ENCODE results near the gene HMCN2. TPM values are rescaled to one million over a fixed set of nuclear protein-coding genes. Genes with fewer than 3 reads are reported as not detected.

Gene HMCN2
- total RNA-seq, 2 donors from 2014 or later, result 20.1 to 30.6 TPM

- intact Hi-C loops (cut with DNase I), result no loop called here
- TF ChIP-seq, protein P1, sequence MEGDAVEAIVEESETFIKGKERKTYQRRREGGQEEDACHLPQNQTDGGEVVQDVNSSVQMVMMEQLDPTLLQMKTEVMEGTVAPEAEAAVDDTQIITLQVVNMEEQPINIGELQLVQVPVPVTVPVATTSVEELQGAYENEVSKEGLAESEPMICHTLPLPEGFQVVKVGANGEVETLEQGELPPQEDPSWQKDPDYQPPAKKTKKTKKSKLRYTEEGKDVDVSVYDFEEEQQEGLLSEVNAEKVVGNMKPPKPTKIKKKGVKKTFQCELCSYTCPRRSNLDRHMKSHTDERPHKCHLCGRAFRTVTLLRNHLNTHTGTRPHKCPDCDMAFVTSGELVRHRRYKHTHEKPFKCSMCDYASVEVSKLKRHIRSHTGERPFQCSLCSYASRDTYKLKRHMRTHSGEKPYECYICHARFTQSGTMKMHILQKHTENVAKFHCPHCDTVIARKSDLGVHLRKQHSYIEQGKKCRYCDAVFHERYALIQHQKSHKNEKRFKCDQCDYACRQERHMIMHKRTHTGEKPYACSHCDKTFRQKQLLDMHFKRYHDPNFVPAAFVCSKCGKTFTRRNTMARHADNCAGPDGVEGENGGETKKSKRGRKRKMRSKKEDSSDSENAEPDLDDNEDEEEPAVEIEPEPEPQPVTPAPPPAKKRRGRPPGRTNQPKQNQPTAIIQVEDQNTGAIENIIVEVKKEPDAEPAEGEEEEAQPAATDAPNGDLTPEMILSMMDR (IDR thresholded peaks at IDR 0.05), result no peak
- DNase-seq, result no peak
These were observed 201.1 kb downstream of the HMCN2 start for GRCh38 chr9:130466537-130467217.

GRCh38 chr9:130467316-130467715 lies 201.8 kb downstream of the HMCN2 start:
- Histone ChIP-seq H3K4me1 (no peaks in the 10 kb centered on the region), H3K36me3 (peaks cover 6% of the 10 kb centered on the region), H3K4me3 (no peak overlapping the region), H3K9ac (ENCODE audit: low read depth in 2 of 2, low read length in 2 of 2) (no peak overlapping the region), H3K9me3 (no peaks in the 10 kb centered on the region), H3K27ac (no peak overlapping the region), H3K27me3 (no peaks in the 10 kb centered on the region)
- intact Hi-C loops (cut with DNase I), result no loop called here
- DNase-seq, result no peak
- TF ChIP-seq, protein P1 (IDR thresholded peaks at IDR 0.05), result no peak

More at GRCh38 chr9:130466537-130467217, 201.1 kb downstream of the HMCN2 start:
- no peaks in the 10 kb centered on the region for H3K4me1 ChIP-seq
- no peak overlapping the region for H3K27ac ChIP-seq
- H3K9ac ChIP-seq (ENCODE audit: low read depth in 2 of 2, low read length in 2 of 2), result no peak overlapping the region
- H3K4me3 ChIP-seq, result no peak overlapping the region
- H3K36me3 ChIP-seq, result peaks cover 6% of the 10 kb centered on the region
- no peaks in the 10 kb centered on the region for H3K27me3 ChIP-seq
- H3K9me3 ChIP-seq, result no peaks in the 10 kb centered on the region

DNA sequence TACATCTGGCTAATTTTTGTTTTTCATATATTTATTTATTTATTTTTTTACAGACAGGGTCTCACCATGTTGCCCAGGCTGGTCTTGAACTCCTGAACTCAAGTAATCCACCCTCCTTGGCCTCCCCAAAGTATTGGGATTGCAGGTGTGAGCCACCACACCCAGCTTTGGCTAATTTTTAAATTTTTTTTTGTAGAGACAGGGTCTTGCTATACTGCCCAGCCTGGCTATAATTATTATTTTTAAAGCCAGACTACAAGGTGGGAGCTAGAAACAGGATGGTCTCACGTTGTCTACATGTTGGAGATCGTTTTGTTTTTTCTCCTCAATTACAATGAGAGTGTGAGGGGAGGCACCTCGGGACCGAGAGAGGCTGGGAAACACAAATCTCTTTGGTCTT lies 203.0 kb downstream of the HMCN2 start:
- no peak overlapping the region for H3K4me3 ChIP-seq
- H3K9me3 ChIP-seq, result no peaks in the 10 kb centered on the region
- H3K27me3 ChIP-seq, result no peaks in the 10 kb centered on the region
- H3K36me3 ChIP-seq, result peaks cover 6% of the 10 kb centered on the region
- no peaks in the 10 kb centered on the region for H3K4me1 ChIP-seq
- no peak overlapping the region for H3K27ac ChIP-seq
- TF ChIP-seq, protein P1 (IDR thresholded peaks at IDR 0.05), result no peak
- DNase-seq, result no peak
- intact Hi-C loops (cut with DNase I), result no loop called here
- no peak overlapping the region for H3K9ac ChIP-seq (ENCODE audit: low read depth in 2 of 2, low read length in 2 of 2)

DNA sequence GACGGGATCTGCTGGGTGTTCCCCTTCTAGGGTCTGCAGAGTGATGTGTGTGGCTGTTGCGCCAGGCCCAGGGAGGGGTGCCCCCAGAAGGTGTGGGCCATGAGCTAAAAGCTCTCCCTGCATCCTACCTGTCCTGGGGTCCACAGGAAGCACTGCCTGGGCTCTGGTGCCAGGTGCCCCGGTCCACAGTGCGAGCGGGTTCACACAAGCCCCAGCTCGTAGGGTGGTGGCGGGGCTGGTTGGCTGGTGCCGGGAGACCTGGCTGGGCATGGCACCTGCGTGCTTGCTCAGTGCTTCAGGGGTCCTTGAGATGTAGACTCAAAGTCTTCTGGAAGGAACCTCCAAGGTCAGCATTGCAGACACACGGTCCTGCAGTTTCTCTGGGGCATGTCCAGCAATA lies 204.7 kb downstream of the HMCN2 start:
- no peak overlapping the region for H3K9ac ChIP-seq (ENCODE audit: low read depth in 2 of 2, low read length in 2 of 2)
- TF ChIP-seq, protein P1 (IDR thresholded peaks at IDR 0.05), result no peak
- no peak overlapping the region for H3K4me3 ChIP-seq
- no peaks in the 10 kb centered on the region for H3K9me3 ChIP-seq
- no peaks in the 10 kb centered on the region for H3K27me3 ChIP-seq
- H3K4me1 ChIP-seq, result no peaks in the 10 kb centered on the region
- no peak for DNase-seq
- peaks cover 6% of the 10 kb centered on the region for H3K36me3 ChIP-seq
- intact Hi-C loops (cut with DNase I), result no loop called here
- H3K27ac ChIP-seq, result no peak overlapping the region

DNA sequence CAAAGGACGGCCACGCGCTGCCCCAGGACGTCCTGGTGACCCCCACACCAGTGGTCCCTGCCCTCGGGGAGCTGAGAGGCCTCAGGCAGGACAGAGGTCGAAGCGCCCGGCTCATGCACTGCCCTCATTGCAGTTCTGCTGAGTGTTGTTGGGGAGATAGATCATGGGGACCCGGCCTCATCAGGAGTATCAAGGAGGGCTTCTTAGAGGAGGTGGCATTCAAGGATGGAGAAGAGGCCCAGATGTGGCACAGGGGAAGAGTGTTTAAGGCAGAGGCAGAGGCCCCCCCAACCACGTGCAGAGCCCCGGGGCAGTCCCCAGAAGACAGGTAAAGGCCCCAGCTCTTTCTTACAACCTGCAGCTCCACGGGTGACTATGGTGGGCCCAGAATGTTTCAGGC lies 205.4 kb downstream of the HMCN2 start:
- Histone ChIP-seq H3K27me3 (no peaks in the 10 kb centered on the region), H3K9ac (ENCODE audit: low read depth in 2 of 2, low read length in 2 of 2) (no peak overlapping the region), H3K4me3 (no peak overlapping the region), H3K36me3 (peaks cover 6% of the 10 kb centered on the region), H3K9me3 (no peaks in the 10 kb centered on the region), H3K4me1 (no peaks in the 10 kb centered on the region), H3K27ac (no peak overlapping the region)
- TF ChIP-seq, protein P1 (IDR thresholded peaks at IDR 0.05), result no peak
- intact Hi-C loops (cut with DNase I), result no loop called here
- DNase-seq, result no peak
